HEK293 (cell line): Measurements from ENCODE around the gene SAMD4B.

Experiments used
- GLI2 ChIP-seq: fragments of 450-650 bp; formaldehyde crosslinking; IDR thresholded peaks from 2 replicates; pipeline ENCODE4; 2017; ENCODE audit warnings: missing biosample characterization, missing genetic modification characterization, low read depth, borderline replicate concordance
- KLF9 ChIP-seq: fragments of 450-650 bp; formaldehyde crosslinking; IDR thresholded peaks from 2 replicates; pipeline ENCODE4 v1.5.1; 2016; ENCODE audit warnings: missing biosample characterization, missing genetic modification characterization, low read depth
- OSR2 ChIP-seq: fragments of 450-650 bp; formaldehyde crosslinking; IDR thresholded peaks from 2 replicates; pipeline ENCODE4 v1.5.1; 2016; ENCODE audit warnings: missing biosample characterization, missing genetic modification characterization
- RBAK ChIP-seq: fragments of 450-650 bp; formaldehyde crosslinking; IDR thresholded peaks from 2 replicates; pipeline ENCODE4 v1.5.1; 2016; ENCODE audit warnings: missing biosample characterization, missing genetic modification characterization
- REPIN1 ChIP-seq: fragments of 450-650 bp; formaldehyde crosslinking; IDR thresholded peaks from 2 replicates; pipeline ENCODE4 v1.5.1; 2017; ENCODE audit warnings: missing biosample characterization, missing genetic modification characterization, low read depth
- SP3 ChIP-seq: fragments of 450-650 bp; formaldehyde crosslinking; IDR thresholded peaks from 2 replicates; pipeline ENCODE4 v1.5.1; 2016; ENCODE audit warnings: missing biosample characterization, missing genetic modification characterization
- ZBTB1 ChIP-seq: fragments of 450-650 bp; formaldehyde crosslinking; IDR thresholded peaks from 2 replicates; pipeline ENCODE4 v1.5.1; 2016; ENCODE audit warnings: missing biosample characterization, missing genetic modification characterization
- ZBTB21 ChIP-seq: fragments of 450-650 bp; formaldehyde crosslinking; IDR thresholded peaks from 2 replicates; pipeline ENCODE4 v1.5.1; 2017; ENCODE audit warnings: missing biosample characterization, missing genetic modification characterization
- ZNF132 ChIP-seq: fragments of 450-650 bp; formaldehyde crosslinking; IDR thresholded peaks from 2 replicates; pipeline ENCODE4 v1.5.1; 2017; ENCODE audit warnings: missing biosample characterization, missing genetic modification characterization, borderline replicate concordance
- ZNF174 ChIP-seq: fragments of 450-650 bp; formaldehyde crosslinking; IDR thresholded peaks from 2 replicates; pipeline ENCODE4 v1.5.0; 2017; ENCODE audit warnings: missing biosample characterization, mild to moderate bottlenecking, missing genetic modification characterization
- ZNF175 ChIP-seq: fragments of 450-650 bp; formaldehyde crosslinking; IDR thresholded peaks from 2 replicates; pipeline ENCODE4 v1.5.1; 2016; ENCODE audit warnings: missing biosample characterization, missing genetic modification characterization
- ZNF23 ChIP-seq: fragments of 450-650 bp; formaldehyde crosslinking; IDR thresholded peaks from 2 replicates; pipeline ENCODE4 v1.5.1; 2016; ENCODE audit warnings: missing biosample characterization, missing genetic modification characterization, borderline replicate concordance
- ZNF239 ChIP-seq: fragments of 450-650 bp; formaldehyde crosslinking; IDR thresholded peaks from 2 replicates; pipeline ENCODE4 v1.5.1; 2016; ENCODE audit warnings: missing biosample characterization, missing genetic modification characterization
- ZNF350 ChIP-seq: fragments of 450-650 bp; formaldehyde crosslinking; IDR thresholded peaks from 2 replicates; pipeline ENCODE4 v1.5.0; 2017; ENCODE audit warnings: missing biosample characterization, mild to moderate bottlenecking, missing genetic modification characterization
- ZNF366 ChIP-seq: fragments of 450-650 bp; formaldehyde crosslinking; conservative IDR thresholded peaks from 2 replicates; pipeline ENCODE4 v1.5.1; 2016; ENCODE audit warnings: missing biosample characterization, missing genetic modification characterization
- ZNF416 ChIP-seq: fragments of 450-650 bp; formaldehyde crosslinking; IDR thresholded peaks from 2 replicates; pipeline ENCODE4 v1.5.1; 2016; ENCODE audit warnings: missing biosample characterization, missing genetic modification characterization
- ZNF473 ChIP-seq: fragments of 450-650 bp; formaldehyde crosslinking; IDR thresholded peaks from 2 replicates; pipeline ENCODE4 v1.5.1; 2017; ENCODE audit warnings: missing biosample characterization, missing genetic modification characterization
- ZNF561 ChIP-seq: fragments of 450-650 bp; IDR thresholded peaks from 2 replicates; pipeline ENCODE4 v1.5.1; 2018; ENCODE audit warnings: missing biosample characterization, missing genetic modification characterization, borderline replicate concordance
- ZNF626 ChIP-seq: fragments of 450-650 bp; sonication (Bioruptor Pico); formaldehyde crosslinking; IDR thresholded peaks from 2 replicates; pipeline ENCODE4 v1.5.1; 2018; ENCODE audit warnings: missing biosample characterization, missing genetic modification characterization, inconsistent platforms
- ZSCAN23 ChIP-seq: fragments of 450-650 bp; formaldehyde crosslinking; IDR thresholded peaks from 2 replicates; pipeline ENCODE4 v1.5.1; 2016; ENCODE audit warnings: missing biosample characterization, missing genetic modification characterization
- TF ChIP-seq, protein P1 (sequence below): fragments of 450-650 bp; formaldehyde crosslinking; IDR thresholded peaks from 2 replicates; pipeline ENCODE4 v1.5.0; 2017; ENCODE audit warnings: missing biosample characterization, missing genetic modification characterization, borderline replicate concordance
- TF ChIP-seq, protein P2 (sequence below): fragments of 450-650 bp; formaldehyde crosslinking; IDR thresholded peaks from 2 replicates; pipeline ENCODE4 v1.5.1; 2016; ENCODE audit warnings: missing biosample characterization, missing genetic modification characterization
- TF ChIP-seq, protein P3 (sequence below): fragments of 450-650 bp; formaldehyde crosslinking; IDR thresholded peaks from 2 replicates; pipeline ENCODE4 v1.5.1; 2016; ENCODE audit warnings: missing biosample characterization, missing genetic modification characterization
- TF ChIP-seq, protein P4 (sequence below): fragments of 450-650 bp; formaldehyde crosslinking; IDR thresholded peaks from 2 replicates; pipeline ENCODE4 v1.5.1; 2016; ENCODE audit warnings: missing biosample characterization, missing genetic modification characterization
- TF ChIP-seq, protein P5 (sequence below): fragments of 450-650 bp; formaldehyde crosslinking; IDR thresholded peaks from 2 replicates; pipeline ENCODE4 v1.5.1; 2016; ENCODE audit warnings: missing biosample characterization, missing genetic modification characterization
- TF ChIP-seq, protein P6 (sequence below): fragments of 450-650 bp; formaldehyde crosslinking; IDR thresholded peaks from 2 replicates; pipeline ENCODE4 v1.5.1; 2016; ENCODE audit warnings: missing biosample characterization, missing genetic modification characterization
- TF ChIP-seq, protein P7 (sequence below): fragments of 450-650 bp; formaldehyde crosslinking; IDR thresholded peaks from 2 replicates; pipeline ENCODE4 v1.5.1; 2016; ENCODE audit warnings: missing biosample characterization, missing genetic modification characterization

Gene SAMD4B

DNA sequence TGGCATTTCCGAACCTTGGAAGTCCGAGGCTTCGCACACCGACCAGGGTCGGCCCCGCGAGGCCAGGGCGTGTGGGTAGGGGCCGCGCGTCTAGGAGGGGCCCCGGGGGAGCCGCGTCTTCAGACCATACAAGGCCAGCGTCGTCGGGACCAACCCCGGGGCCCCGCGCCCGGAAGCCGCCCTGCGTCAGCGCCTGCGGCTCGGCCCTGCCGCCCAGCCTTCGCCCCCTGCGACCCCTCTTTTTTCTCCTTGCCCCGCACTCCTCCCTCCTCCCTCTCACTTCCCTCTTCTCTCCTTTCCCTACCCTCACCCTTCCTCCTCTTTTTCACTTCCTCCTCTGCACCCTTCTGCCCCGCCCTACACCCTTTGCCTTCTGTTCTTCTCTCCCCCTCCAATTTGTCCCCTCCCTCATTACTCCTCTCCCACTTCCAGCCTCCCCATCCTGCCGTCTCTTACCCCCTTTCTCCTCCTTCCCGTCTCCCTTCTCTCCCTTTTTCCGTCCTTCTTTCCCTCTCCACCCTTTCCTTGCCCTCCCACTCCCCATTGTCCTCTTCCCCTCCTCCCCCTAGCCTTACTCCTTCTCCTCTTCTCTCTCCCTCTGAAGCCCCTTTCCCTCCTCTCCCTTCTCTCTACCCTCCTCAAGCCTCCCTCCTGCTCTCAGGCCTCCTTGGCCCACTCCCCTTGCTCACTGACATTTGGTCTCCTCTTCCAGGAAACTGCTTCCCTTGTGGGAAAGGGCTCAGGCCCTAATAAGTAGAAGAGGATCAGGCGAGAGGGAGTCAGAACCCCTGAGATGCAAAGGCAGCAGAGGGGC is 68.0 kb downstream of the SAMD4B start (continued):
- TF ChIP-seq, protein P1, sequence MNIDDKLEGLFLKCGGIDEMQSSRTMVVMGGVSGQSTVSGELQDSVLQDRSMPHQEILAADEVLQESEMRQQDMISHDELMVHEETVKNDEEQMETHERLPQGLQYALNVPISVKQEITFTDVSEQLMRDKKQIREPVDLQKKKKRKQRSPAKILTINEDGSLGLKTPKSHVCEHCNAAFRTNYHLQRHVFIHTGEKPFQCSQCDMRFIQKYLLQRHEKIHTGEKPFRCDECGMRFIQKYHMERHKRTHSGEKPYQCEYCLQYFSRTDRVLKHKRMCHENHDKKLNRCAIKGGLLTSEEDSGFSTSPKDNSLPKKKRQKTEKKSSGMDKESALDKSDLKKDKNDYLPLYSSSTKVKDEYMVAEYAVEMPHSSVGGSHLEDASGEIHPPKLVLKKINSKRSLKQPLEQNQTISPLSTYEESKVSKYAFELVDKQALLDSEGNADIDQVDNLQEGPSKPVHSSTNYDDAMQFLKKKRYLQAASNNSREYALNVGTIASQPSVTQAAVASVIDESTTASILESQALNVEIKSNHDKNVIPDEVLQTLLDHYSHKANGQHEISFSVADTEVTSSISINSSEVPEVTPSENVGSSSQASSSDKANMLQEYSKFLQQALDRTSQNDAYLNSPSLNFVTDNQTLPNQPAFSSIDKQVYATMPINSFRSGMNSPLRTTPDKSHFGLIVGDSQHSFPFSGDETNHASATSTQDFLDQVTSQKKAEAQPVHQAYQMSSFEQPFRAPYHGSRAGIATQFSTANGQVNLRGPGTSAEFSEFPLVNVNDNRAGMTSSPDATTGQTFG (tag by site-specific recombination) = peak; percentile 97
- TF ChIP-seq SP3 (tag by site-specific recombination) (peak; percentile 91), ZNF174 (no peak), REPIN1 (tag by site-specific recombination) (peak; percentile 57; the same call in 1 of the 2 replicates), ZSCAN23 (tag by site-specific recombination) (peak; percentile 92), GLI2 (no peak), ZBTB21 (tag by site-specific recombination) (peak; percentile 82), ZNF416 (tag by site-specific recombination) (0 out of 2 replicates have a peak, but pooled peaks have one; percentile 2), ZNF561 (no peak; the same call in none of the 2 replicates), ZNF23 (tag by site-specific recombination) (no peak), RBAK (tag by site-specific recombination) (peak; percentile 73; the same call in 1 of the 2 replicates), ZNF132 (tag by site-specific recombination) (no peak), ZNF366 (tag by site-specific recombination) (peak; percentile 100), OSR2 (tag by site-specific recombination) (peak; percentile 39; the same call in 1 of the 2 replicates), ZNF473 (tag by site-specific recombination) (no peak), ZNF175 (tag by site-specific recombination) (no peak), KLF9 (peak; percentile 61), ZNF239 (tag by site-specific recombination) (peak; percentile 70; the same call in 1 of the 2 replicates), ZNF626 (tag by site-specific recombination) (no peak), ZBTB1 (tag by site-specific recombination) (0 out of 2 replicates have a peak, but pooled peaks have one; percentile 30), ZNF350 (tag by site-specific recombination) (no peak)
- TF ChIP-seq, protein P2, sequence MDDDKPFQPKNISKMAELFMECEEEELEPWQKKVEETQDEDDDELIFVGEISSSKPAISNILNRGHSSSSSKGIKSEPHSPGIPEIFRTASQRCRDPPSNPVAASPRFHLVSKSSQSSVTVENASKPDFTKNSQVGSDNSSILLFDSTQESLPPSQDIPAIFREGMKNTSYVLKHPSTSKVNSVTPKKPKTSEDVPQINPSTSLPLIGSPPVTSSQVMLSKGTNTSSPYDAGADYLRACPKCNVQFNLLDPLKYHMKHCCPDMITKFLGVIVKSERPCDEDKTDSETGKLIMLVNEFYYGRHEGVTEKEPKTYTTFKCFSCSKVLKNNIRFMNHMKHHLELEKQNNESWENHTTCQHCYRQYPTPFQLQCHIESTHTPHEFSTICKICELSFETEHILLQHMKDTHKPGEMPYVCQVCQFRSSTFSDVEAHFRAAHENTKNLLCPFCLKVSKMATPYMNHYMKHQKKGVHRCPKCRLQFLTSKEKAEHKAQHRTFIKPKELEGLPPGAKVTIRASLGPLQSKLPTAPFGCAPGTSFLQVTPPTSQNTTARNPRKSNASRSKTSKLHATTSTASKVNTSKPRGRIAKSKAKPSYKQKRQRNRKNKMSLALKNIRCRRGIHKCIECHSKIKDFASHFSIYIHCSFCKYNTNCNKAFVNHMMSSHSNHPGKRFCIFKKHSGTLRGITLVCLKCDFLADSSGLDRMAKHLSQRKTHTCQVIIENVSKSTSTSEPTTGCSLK (tag by site-specific recombination) = no peak; the same call in 1 of the 2 replicates
- TF ChIP-seq, protein P3, sequence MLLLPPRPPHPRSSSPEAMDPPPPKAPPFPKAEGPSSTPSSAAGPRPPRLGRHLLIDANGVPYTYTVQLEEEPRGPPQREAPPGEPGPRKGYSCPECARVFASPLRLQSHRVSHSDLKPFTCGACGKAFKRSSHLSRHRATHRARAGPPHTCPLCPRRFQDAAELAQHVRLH (tag by site-specific recombination) = peak; percentile 85
- TF ChIP-seq, protein P4, sequence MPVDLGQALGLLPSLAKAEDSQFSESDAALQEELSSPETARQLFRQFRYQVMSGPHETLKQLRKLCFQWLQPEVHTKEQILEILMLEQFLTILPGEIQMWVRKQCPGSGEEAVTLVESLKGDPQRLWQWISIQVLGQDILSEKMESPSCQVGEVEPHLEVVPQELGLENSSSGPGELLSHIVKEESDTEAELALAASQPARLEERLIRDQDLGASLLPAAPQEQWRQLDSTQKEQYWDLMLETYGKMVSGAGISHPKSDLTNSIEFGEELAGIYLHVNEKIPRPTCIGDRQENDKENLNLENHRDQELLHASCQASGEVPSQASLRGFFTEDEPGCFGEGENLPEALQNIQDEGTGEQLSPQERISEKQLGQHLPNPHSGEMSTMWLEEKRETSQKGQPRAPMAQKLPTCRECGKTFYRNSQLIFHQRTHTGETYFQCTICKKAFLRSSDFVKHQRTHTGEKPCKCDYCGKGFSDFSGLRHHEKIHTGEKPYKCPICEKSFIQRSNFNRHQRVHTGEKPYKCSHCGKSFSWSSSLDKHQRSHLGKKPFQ (tag by site-specific recombination) = no peak
- TF ChIP-seq, protein P5, sequence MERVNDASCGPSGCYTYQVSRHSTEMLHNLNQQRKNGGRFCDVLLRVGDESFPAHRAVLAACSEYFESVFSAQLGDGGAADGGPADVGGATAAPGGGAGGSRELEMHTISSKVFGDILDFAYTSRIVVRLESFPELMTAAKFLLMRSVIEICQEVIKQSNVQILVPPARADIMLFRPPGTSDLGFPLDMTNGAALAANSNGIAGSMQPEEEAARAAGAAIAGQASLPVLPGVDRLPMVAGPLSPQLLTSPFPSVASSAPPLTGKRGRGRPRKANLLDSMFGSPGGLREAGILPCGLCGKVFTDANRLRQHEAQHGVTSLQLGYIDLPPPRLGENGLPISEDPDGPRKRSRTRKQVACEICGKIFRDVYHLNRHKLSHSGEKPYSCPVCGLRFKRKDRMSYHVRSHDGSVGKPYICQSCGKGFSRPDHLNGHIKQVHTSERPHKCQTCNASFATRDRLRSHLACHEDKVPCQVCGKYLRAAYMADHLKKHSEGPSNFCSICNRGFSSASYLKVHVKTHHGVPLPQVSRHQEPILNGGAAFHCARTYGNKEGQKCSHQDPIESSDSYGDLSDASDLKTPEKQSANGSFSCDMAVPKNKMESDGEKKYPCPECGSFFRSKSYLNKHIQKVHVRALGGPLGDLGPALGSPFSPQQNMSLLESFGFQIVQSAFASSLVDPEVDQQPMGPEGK (tag by site-specific recombination) = peak; percentile 98
- TF ChIP-seq, protein P6, sequence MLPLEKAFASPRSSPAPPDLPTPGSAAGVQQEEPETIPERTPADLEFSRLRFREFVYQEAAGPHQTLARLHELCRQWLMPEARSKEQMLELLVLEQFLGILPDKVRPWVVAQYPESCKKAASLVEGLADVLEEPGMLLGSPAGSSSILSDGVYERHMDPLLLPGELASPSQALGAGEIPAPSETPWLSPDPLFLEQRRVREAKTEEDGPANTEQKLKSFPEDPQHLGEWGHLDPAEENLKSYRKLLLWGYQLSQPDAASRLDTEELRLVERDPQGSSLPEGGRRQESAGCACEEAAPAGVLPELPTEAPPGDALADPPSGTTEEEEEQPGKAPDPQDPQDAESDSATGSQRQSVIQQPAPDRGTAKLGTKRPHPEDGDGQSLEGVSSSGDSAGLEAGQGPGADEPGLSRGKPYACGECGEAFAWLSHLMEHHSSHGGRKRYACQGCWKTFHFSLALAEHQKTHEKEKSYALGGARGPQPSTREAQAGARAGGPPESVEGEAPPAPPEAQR = peak; percentile 87
- TF ChIP-seq, protein P7, sequence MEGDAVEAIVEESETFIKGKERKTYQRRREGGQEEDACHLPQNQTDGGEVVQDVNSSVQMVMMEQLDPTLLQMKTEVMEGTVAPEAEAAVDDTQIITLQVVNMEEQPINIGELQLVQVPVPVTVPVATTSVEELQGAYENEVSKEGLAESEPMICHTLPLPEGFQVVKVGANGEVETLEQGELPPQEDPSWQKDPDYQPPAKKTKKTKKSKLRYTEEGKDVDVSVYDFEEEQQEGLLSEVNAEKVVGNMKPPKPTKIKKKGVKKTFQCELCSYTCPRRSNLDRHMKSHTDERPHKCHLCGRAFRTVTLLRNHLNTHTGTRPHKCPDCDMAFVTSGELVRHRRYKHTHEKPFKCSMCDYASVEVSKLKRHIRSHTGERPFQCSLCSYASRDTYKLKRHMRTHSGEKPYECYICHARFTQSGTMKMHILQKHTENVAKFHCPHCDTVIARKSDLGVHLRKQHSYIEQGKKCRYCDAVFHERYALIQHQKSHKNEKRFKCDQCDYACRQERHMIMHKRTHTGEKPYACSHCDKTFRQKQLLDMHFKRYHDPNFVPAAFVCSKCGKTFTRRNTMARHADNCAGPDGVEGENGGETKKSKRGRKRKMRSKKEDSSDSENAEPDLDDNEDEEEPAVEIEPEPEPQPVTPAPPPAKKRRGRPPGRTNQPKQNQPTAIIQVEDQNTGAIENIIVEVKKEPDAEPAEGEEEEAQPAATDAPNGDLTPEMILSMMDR (tag by site-specific recombination) = no peak
